Measurements from ENCODE around the gene SLAIN1.
A peak's percentile ranks its signal among the peaks of the same experiment; 100 is the strongest.

Gene SLAIN1

DNA sequence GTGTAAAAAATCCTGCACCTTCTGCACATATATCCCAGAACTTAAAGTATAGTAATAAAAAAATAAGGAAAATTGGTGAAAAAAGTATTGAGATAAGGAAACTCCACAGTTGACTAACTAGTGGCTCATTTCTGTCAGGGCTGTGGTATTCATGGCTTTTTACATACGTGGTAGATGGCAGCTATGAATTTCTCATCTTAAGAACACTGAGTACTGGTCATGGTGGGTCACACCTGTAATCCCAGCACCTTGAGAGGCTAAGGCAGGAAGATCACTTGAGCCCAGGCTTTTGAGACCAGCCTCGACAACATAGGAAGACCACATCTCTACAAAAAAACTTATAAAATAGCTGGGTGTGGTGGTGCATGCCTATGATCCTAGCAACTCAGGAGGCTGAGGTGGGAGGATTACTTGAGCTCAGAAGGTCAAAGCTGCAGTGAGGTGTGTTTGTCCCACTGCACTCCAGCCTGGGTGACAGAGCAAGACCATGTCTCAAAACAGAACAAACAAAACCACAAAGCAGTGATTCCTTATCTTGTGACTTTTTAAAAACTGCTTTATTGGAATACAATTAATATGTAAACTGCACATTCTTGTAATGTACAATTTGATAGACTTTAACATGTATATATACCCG, 16.8 kb downstream of the SLAIN1 start:
- no peak for DNase-seq (ENCODE audit: low spot score)

GRCh38 chr13:77715233-77715891, 17.9 kb downstream of the SLAIN1 start:
- no peak for DNase-seq (ENCODE audit: low spot score)

- DNase-seq (ENCODE audit: low spot score): no peak
Measured at GRCh38 chr13:77716692-77717091, 19.2 kb downstream of the SLAIN1 start.

DNA sequence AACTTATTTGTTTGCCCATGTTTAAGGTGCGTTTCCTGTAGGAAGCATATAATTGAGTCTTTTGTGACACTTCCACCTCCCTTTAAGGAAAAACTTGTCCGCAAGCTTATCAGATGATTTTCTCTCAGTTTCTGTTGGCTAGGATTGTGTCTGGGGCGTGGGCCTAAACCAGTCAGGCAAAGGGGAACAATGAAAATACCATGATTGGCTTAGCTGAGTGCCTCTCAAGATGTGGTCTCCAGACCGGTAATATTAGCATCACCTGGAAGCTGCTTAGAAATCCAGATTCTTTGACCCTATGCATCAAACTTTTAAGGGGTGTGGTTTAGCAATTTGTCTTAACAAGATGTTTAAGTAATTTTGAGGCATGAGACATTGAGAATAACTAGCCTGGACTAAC, 20.0 kb downstream of the SLAIN1 start:
- no peak for DNase-seq (ENCODE audit: low spot score)

DNA sequence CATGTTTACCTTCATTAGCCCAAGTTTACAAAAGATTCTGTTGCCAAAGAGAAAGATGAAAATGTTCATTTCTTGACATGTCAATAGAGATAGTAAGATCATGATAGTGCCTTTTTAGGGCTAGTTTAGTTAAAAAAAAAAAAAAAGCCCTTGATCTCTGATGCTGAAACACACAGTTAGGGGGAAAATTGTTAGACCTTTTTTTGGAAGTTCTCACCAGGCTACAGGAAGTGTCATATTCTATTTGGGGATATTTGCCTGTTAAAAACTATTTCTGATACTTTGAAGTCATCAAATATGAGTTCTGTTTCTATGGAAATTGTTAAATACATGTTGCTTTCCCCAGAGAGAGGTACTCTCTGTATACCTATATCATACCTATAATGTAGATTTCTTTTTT, 21.6 kb downstream of the SLAIN1 start:
- DNase-seq (ENCODE audit: low spot score): no peak

- DNase-seq (ENCODE audit: low spot score): no peak
Measured at GRCh38 chr13:77720988-77721387, 23.5 kb downstream of the SLAIN1 start.

DNA sequence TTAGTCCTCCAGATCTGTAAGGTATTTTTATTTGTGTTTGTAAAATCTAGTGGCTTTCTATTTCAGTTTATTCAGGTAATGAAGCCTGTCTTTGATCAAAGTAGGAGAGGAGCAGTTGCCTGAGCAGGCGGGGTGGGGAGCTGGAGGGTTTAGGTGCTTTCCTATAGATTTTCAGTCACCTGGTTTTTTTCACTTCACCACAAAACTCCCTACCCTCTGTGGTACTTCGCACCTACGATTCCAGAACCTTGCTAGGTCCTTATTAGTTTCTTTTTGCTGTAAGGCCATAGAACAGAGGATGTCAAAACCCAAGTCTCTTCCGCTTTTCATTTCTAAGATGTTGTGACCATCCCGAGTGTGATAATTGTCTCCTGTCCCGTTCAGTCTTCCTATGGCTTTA, 26.6 kb downstream of the SLAIN1 start:
- DNase-seq (ENCODE audit: low spot score): no peak

- DNase-seq (ENCODE audit: low spot score): no peak
Measured at GRCh38 chr13:77725071-77725470, 27.6 kb downstream of the SLAIN1 start.

GRCh38 chr13:77728265-77729125, 31.0 kb downstream of the SLAIN1 start:
- DNase-seq (ENCODE audit: low spot score): peak; percentile 51

- no peak for DNase-seq (ENCODE audit: low spot score)
Measured at GRCh38 chr13:77729502-77730221, 32.2 kb downstream of the SLAIN1 start.

DNA sequence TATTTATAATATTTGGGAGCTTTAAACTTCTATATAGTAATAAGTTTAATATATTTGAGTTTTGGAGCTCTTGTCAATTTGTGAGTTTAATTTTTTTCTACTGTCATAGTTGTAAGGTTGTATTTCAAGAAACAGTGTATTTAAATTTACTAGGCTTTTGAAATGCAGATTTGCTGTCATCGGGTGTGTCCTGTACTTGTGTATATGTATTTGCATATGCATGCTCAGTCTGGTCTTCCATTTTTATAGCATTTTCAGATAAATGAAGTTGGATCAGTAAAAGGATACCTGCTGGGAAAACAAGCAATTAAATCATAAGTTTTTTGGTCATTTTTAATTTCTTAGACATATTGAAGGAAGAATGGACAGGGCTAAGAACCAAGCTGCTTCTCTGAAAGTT, 33.1 kb downstream of the SLAIN1 start:
- DNase-seq (ENCODE audit: low spot score): no peak

GRCh38 chr13:77732287-77732686, 34.8 kb downstream of the SLAIN1 start:
- DNase-seq (ENCODE audit: low spot score): peak; percentile 77

GRCh38 chr13:77733674-77734073, 36.2 kb downstream of the SLAIN1 start:
- DNase-seq (ENCODE audit: low spot score): peak; percentile 59

DNA sequence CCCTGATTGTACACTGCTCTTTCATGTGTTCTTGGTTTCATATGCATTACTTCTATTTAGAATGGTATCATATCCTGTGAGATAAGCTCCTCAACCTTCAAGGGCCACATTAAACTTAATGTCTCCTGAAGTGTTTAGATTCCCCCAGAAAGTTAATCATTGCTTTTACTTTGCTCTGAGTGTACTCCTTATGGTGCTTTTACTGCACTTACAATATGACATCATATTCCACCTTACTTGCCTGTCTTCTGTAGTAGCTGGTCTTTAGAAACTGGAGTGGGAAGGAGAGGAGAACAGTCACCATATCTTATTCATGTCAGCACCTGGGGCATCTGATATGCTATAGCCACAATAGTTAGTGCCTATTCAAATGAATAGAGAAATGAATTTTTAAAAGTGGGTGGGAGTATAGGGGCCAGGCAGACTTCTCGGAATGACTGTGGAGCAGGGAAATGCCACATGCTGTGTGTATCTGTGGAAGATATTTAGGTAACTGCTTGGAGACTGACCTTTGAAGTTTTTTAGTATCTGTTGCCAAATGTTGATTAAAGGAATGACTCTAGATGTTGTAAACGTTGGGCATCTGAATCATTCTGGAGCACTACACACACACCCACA, 40.2 kb downstream of the SLAIN1 start:
- DNase-seq (ENCODE audit: low spot score): no peak

- no peak for DNase-seq (ENCODE audit: low spot score)
Measured at GRCh38 chr13:77740097-77740735, 42.7 kb downstream of the SLAIN1 start.

DNA sequence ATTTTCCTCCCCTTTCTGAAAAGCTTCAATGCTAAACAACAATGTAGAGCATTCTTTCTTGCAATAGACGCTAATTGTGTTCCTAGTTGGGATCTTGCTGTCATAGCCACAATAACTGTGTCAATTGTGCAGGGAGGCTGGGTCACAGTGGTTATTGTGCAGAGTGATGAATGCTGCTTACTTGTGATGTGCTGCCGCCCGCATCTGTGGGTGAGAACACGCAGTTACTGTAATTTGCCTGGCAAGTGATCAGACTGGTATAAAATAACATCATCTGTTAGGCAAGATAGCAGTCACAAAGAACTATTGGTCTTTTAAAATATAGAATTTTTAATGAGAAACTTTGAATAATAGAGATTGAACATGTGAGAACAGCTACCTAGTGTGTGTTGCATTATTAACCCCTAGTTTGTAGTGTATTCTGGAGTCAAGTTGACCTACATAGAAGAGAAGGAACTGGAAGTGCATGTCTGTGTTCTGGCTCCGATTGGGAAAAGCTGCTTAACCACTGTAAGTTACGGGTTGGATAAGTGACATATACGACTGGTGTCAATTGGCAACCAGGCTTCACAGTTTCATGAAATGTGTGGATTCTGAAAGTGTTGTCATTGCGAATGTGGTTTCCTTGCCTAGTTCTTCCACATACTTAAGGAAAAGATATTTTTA, 43.6 kb downstream of the SLAIN1 start:
- DNase-seq (ENCODE audit: low spot score): no peak

GRCh38 chr13:77741597-77741972, 44.1 kb downstream of the SLAIN1 start:
- no peak for DNase-seq (ENCODE audit: low spot score)

GRCh38 chr13:77742801-77743200, 45.3 kb downstream of the SLAIN1 start:
- no peak for DNase-seq (ENCODE audit: low spot score)

- no peak for DNase-seq (ENCODE audit: low spot score)
Measured at GRCh38 chr13:77745784-77746183, 48.3 kb downstream of the SLAIN1 start.

- DNase-seq (ENCODE audit: low spot score): no peak
Measured at GRCh38 chr13:77749344-77749880, 51.9 kb downstream of the SLAIN1 start.

All from SK-N-DZ (cell line).